ENCODE measurements around the gene ESF1.

The ESF1 gene

GRCh38 chr20:13758884-13759283 lies 25.8 kb downstream of the ESF1 start:
- Histone ChIP-seq H3K4me1 (ENCODE audit: insufficient read depth, insufficient read length) (no peaks in the 10 kb centered on the region), H3K36me3 (ENCODE audit: insufficient read depth, insufficient read length, low read length) (peaks cover 75% of the 10 kb centered on the region), H3K27me3 (ENCODE audit: insufficient read depth, insufficient read length) (no peaks in the 10 kb centered on the region), H3K9me3 (ENCODE audit: insufficient read depth, low read length) (peaks cover 19% of the 10 kb centered on the region), H3K4me3 (ENCODE audit: insufficient read length, low read depth) (no peak overlapping the region), H3K9ac (ENCODE audit: insufficient read length, low read depth) (no peak overlapping the region)
- DNase-seq (ENCODE audit: low read depth, low spot score) = no peak
- TF ChIP-seq ZNF274 (IDR thresholded peaks at IDR 0.05; ENCODE audit: low read depth, low read length) (no peak), YY1 (IDR thresholded peaks at IDR 0.05; ENCODE audit: insufficient read depth, insufficient read length) (no peak), SUZ12 (IDR thresholded peaks at IDR 0.05; ENCODE audit: extremely low read depth, insufficient read depth, insufficient read length) (no peak)

GRCh38 chr20:13756551-13756950 lies 28.2 kb downstream of the ESF1 start:
- Histone ChIP-seq H3K9ac (ENCODE audit: insufficient read length, low read depth) (no peak overlapping the region), H3K9me3 (ENCODE audit: insufficient read depth, low read length) (peaks cover 10% of the 10 kb centered on the region), H3K27me3 (ENCODE audit: insufficient read depth, insufficient read length) (no peaks in the 10 kb centered on the region), H3K36me3 (ENCODE audit: insufficient read depth, insufficient read length, low read length) (peaks cover 63% of the 10 kb centered on the region), H3K4me3 (ENCODE audit: insufficient read length, low read depth) (no peak overlapping the region), H3K4me1 (ENCODE audit: insufficient read depth, insufficient read length) (no peaks in the 10 kb centered on the region)
- no peak for DNase-seq (ENCODE audit: low read depth, low spot score)
- no peak for TF ChIP-seq ZNF274 (IDR thresholded peaks at IDR 0.05; ENCODE audit: low read depth, low read length)
- no peak for TF ChIP-seq YY1 (IDR thresholded peaks at IDR 0.05; ENCODE audit: insufficient read depth, insufficient read length)
- TF ChIP-seq SUZ12 (IDR thresholded peaks at IDR 0.05; ENCODE audit: extremely low read depth, insufficient read depth, insufficient read length) = no peak

- no peak for DNase-seq (ENCODE audit: low read depth, low spot score)
- H3K36me3 ChIP-seq (ENCODE audit: insufficient read depth, insufficient read length, low read length) = peaks cover 67% of the 10 kb centered on the region
- no peak overlapping the region for H3K9ac ChIP-seq (ENCODE audit: insufficient read length, low read depth)
- no peaks in the 10 kb centered on the region for H3K27me3 ChIP-seq (ENCODE audit: insufficient read depth, insufficient read length)
- H3K9me3 ChIP-seq (ENCODE audit: insufficient read depth, low read length) = peaks cover 7% of the 10 kb centered on the region; the same call in 1 of the 2 replicates
- TF ChIP-seq ZNF274 (IDR thresholded peaks at IDR 0.05; ENCODE audit: low read depth, low read length) = no peak
- TF ChIP-seq SUZ12 (IDR thresholded peaks at IDR 0.05; ENCODE audit: extremely low read depth, insufficient read depth, insufficient read length) = no peak
- TF ChIP-seq YY1 (IDR thresholded peaks at IDR 0.05; ENCODE audit: insufficient read depth, insufficient read length) = no peak
- H3K4me1 ChIP-seq (ENCODE audit: insufficient read depth, insufficient read length) = no peaks in the 10 kb centered on the region
- no peak overlapping the region for H3K4me3 ChIP-seq (ENCODE audit: insufficient read length, low read depth)
These were observed 28.9 kb downstream of the ESF1 start for GRCh38 chr20:13755809-13756208.

- H3K27me3 ChIP-seq (ENCODE audit: insufficient read depth, insufficient read length) = no peaks in the 10 kb centered on the region
- DNase-seq (ENCODE audit: low read depth, low spot score) = no peak
- no peak overlapping the region for H3K9ac ChIP-seq (ENCODE audit: insufficient read length, low read depth)
- no peaks in the 10 kb centered on the region for H3K9me3 ChIP-seq (ENCODE audit: insufficient read depth, low read length)
- TF ChIP-seq SUZ12 (IDR thresholded peaks at IDR 0.05; ENCODE audit: extremely low read depth, insufficient read depth, insufficient read length) = no peak
- no peak overlapping the region for H3K4me3 ChIP-seq (ENCODE audit: insufficient read length, low read depth)
- H3K36me3 ChIP-seq (ENCODE audit: insufficient read depth, insufficient read length, low read length) = peaks cover 55% of the 10 kb centered on the region
- H3K4me1 ChIP-seq (ENCODE audit: insufficient read depth, insufficient read length) = no peaks in the 10 kb centered on the region
These were observed 31.2 kb downstream of the ESF1 start for GRCh38 chr20:13753436-13754036.

GRCh38 chr20:13749811-13750210 lies 34.9 kb downstream of the ESF1 start:
- DNase-seq (ENCODE audit: low read depth, low spot score) = no peak
- peaks cover 20% of the 10 kb centered on the region for H3K36me3 ChIP-seq (ENCODE audit: insufficient read depth, insufficient read length, low read length)
- no peak overlapping the region for H3K4me3 ChIP-seq (ENCODE audit: insufficient read length, low read depth)
- no peak overlapping the region for H3K9ac ChIP-seq (ENCODE audit: insufficient read length, low read depth)
- no peaks in the 10 kb centered on the region for H3K4me1 ChIP-seq (ENCODE audit: insufficient read depth, insufficient read length)
- TF ChIP-seq ZNF274 (IDR thresholded peaks at IDR 0.05; ENCODE audit: low read depth, low read length) = no peak
- no peak for TF ChIP-seq SUZ12 (IDR thresholded peaks at IDR 0.05; ENCODE audit: extremely low read depth, insufficient read depth, insufficient read length)
- TF ChIP-seq YY1 (IDR thresholded peaks at IDR 0.05; ENCODE audit: insufficient read depth, insufficient read length) = no peak
- no peaks in the 10 kb centered on the region for H3K9me3 ChIP-seq (ENCODE audit: insufficient read depth, low read length)
- no peaks in the 10 kb centered on the region for H3K27me3 ChIP-seq (ENCODE audit: insufficient read depth, insufficient read length)

- H3K27me3 ChIP-seq (ENCODE audit: insufficient read depth, insufficient read length) = no peaks in the 10 kb centered on the region
- H3K9me3 ChIP-seq (ENCODE audit: insufficient read depth, low read length) = 0 out of 2 replicates have a peak, but pooled peaks cover 3% of the 10 kb centered on the region
- H3K4me1 ChIP-seq (ENCODE audit: insufficient read depth, insufficient read length) = no peaks in the 10 kb centered on the region
- TF ChIP-seq YY1 (IDR thresholded peaks at IDR 0.05; ENCODE audit: insufficient read depth, insufficient read length) (no peak), SUZ12 (IDR thresholded peaks at IDR 0.05; ENCODE audit: extremely low read depth, insufficient read depth, insufficient read length) (no peak), ZNF274 (IDR thresholded peaks at IDR 0.05; ENCODE audit: low read depth, low read length) (no peak)
- no peak for DNase-seq (ENCODE audit: low read depth, low spot score)
- H3K9ac ChIP-seq (ENCODE audit: insufficient read length, low read depth) = no peak overlapping the region
- peaks cover 13% of the 10 kb centered on the region for H3K36me3 ChIP-seq (ENCODE audit: insufficient read depth, insufficient read length, low read length)
- no peak overlapping the region for H3K4me3 ChIP-seq (ENCODE audit: insufficient read length, low read depth)
These were observed 38.9 kb downstream of the ESF1 start for GRCh38 chr20:13745784-13746183.

GRCh38 chr20:13744352-13744751 lies 40.4 kb downstream of the ESF1 start:
- Histone ChIP-seq H3K36me3 (ENCODE audit: insufficient read depth, insufficient read length, low read length) (peaks cover 11% of the 10 kb centered on the region), H3K4me1 (ENCODE audit: insufficient read depth, insufficient read length) (no peaks in the 10 kb centered on the region), H3K9ac (ENCODE audit: insufficient read length, low read depth) (no peak overlapping the region), H3K4me3 (ENCODE audit: insufficient read length, low read depth) (no peak overlapping the region), H3K27me3 (ENCODE audit: insufficient read depth, insufficient read length) (no peaks in the 10 kb centered on the region), H3K9me3 (ENCODE audit: insufficient read depth, low read length) (peaks cover 7% of the 10 kb centered on the region; the same call in 1 of the 2 replicates)
- no peak for DNase-seq (ENCODE audit: low read depth, low spot score)
- no peak for TF ChIP-seq SUZ12 (IDR thresholded peaks at IDR 0.05; ENCODE audit: extremely low read depth, insufficient read depth, insufficient read length)
- no peak for TF ChIP-seq ZNF274 (IDR thresholded peaks at IDR 0.05; ENCODE audit: low read depth, low read length)
- TF ChIP-seq YY1 (IDR thresholded peaks at IDR 0.05; ENCODE audit: insufficient read depth, insufficient read length) = no peak
